Left renal pelvis (tissue), 4 donors: Measurements from ENCODE around the gene C19orf38. TPM values are rescaled to one million over a fixed set of nuclear protein-coding genes. Genes with fewer than 3 reads are reported as not detected.
"Not testable (repeated sequence)": the region's sequence is repeated elsewhere in the genome, so short reads cannot be mapped to it uniquely, and the experiment has no call there.

Experiments used
- DNase-seq, 4 donors: peaks; one replicate each; pipeline ENCODE4 v3.0.0-alpha.2; 2013; ENCODE audit warnings: low read depth in 4 of 4, low spot score in 3 of 4
- polyA plus RNA-seq, 4 donors: library from polyadenylated mRNA; unstranded; fragments of 120-200 nt; gene quantifications; one replicate each; pipeline ENCODE4 v1.2.1, GENCODE V29; 2013; ENCODE audit not compliant: insufficient read length in 4 of 4

The C19orf38 gene
- polyA plus RNA-seq, 4 donors: 1.9 to 4.7 (median 2.2) TPM

DNA sequence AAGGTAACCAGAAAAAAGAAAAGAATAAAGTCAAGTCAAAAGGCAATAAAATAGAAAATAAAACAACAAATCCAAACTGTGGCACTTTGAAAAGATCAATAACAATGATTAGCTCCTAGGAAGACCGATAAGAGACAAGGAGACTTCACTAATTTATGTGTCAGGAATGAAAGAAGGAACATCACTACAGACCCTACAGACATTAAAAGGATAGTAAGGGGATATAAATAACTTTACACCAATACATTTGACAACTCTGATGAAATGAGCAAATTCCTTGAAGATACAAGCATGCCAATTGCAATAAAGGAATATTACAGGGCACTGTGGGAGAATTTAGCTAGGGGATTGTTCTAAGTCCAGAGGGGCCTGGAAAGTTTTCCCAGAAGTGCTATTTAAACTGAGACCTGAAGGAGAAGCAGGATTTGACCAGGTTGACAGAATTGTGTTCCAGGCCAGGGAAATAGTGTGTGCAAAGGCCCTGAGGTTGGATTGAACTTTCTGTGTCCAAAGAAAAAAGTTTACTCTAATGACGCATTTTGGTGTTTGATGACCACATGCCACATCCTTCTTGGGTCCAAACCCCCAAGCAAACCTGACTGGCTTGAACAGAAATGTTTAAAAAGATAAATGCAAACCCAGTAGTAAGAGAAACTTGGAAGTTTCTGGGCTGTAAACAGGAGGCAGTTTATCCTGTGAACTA lies 1.6 kb upstream of the C19orf38 start:
- no peak for DNase-seq

DNA sequence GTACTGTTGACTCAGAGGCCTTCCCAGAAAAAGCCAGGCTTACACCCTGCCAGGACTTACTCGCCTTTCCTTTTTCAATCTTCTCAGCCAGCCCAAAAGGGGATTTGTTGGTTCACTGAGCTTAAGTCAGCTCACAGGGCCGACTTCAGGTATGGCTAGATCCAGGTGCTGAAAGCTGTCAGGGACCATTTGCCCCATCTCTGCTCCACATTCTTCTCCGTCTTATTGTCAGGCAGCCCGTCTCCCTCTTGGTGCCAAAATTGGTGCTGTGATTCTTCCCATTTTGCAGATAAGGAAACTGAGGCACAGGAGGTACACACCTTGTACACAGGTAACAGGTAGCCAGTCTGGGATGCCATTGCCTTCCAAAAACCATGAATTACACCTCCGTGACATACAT lies 2.4 kb downstream of the C19orf38 start:
- no peak for DNase-seq

DNA sequence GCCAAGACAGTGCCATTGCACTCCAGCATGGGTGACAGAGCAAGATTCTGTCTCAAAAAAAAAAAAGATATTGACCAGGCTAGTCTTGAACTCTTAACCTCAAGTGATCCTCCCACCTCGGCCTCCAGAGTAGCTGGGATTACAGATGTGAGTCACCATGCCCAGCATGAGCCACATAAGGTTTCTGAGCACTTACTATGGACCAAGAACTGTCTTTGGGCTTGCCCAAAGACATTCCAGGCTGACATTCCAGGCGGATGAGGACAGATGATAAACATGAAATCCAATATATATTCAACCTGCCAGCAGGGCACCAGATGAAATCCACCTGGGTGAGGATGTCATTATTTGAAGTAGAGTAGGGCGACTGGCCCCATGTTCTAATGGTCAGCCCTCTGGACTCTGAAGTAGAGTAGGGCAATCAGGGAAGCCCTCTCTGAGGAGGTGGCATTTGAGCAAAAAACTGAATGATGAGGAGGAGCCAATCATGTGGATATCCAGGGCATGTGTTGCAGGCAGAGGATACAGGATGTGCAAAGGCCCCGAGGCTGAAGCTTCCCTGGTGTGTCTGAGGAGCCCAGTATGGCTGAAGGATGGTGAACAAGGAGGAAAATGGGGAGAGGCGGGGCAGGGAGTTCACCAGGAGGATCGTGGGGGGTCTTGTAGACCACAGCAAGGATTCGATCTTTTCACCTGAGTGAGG lies 4.0 kb downstream of the C19orf38 start:
- DNase-seq: no peak

DNA sequence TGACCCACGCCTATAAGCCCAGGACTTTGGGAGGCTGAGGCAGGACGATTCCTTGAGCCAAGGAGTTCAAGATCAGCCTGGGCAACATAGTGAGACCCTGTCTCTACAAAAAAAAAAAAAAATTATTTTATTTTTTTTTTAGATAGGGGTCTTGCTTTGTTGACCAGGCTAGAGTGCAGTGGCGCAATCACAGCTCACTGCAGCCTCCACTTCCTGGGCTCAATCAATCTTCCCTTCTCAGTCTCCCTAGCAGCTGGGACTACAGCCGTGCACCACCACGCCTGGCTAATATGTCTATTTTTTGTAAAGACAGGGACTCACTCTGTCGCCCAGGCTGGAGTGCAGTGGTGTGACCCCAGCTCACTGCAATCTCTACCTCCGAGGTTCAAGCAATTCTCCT lies 4.7 kb downstream of the C19orf38 start:
- DNase-seq: no peak

DNA sequence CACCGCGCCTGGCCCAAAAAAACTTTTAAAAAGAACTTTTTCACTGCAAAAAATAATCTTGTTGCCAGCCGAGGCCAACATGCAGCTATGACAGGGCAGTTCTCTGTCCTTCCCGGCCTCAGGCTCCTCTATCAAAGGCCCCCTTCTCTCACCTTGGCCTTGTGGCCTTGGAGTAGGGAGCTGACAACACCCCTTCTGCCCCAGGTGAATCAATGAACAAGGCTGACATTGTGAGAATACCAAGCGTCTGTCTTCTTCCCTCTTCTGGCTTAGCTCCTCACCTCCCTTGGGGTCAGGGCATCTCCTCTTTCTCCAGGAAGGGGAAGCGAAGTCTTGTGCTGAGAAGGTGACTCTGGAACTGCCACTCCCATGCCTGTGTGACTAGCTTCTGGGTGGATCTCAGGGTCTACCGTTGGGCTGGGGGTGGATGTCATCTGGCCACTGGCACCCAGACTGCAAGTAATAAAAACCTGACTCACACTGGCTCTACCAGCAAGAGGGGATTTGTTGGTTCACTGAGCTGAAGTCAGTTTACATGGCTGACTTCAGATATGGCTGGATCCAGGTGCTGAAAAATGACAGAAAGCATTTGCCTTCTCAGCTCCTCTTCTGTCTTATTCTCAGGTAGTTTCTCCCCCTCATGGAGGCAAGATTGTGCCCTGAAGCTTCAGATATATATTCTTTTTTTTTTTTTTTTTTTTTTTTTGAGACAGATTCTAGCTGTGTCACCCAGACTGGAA lies 6.3 kb downstream of the C19orf38 start:
- no peak for DNase-seq

DNA sequence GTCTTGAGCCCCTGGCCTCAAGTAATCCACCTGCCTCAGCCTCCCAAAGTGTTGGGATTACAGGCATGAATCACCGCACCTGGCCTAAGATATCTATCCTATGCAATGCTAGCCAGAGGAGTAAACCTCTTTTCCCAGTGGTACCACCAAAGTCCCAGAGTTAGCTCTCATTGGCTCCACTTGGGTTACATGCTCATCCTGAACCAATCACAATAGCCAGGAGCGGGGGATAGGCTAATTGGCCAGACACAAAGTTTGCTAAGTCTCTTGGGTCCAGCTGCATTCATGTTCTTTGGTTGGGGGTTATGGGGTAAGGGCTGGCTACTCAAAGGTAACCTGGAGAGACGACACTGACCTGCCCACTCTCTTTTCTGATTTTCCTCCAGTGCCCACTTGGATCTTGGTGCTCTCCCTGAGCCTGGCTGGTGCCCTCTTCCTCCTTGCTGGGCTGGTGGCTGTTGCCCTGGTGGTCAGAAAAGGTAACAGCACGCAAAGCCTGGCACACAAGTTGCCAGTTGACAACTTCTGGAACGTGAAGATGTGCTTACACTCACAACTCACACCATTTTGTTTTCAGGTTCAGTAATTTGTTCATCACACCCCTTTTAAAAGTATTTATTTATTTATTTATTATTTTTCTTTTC lies 7.8 kb downstream of the C19orf38 start:
- DNase-seq: no peak

DNA sequence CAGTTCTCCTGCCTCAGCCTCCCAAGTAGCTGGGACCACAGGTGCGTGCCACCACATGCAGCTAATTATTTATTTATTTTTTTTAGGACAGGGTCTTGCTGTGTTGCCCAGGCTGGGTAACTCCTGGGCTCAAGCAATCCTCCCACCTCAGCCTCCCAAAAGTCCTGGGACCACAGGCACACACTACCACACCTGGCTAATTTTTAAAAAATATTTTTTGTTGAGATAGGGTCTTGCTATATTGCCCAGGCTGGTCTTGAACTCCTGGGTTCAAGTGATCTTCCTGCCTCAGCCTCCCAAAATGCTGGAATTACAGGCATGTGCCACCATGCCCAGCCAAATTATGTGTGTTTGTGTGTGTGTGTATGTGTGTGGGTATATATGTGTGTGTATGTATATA lies 8.7 kb downstream of the C19orf38 start:
- not testable (repeated sequence) for DNase-seq

DNA sequence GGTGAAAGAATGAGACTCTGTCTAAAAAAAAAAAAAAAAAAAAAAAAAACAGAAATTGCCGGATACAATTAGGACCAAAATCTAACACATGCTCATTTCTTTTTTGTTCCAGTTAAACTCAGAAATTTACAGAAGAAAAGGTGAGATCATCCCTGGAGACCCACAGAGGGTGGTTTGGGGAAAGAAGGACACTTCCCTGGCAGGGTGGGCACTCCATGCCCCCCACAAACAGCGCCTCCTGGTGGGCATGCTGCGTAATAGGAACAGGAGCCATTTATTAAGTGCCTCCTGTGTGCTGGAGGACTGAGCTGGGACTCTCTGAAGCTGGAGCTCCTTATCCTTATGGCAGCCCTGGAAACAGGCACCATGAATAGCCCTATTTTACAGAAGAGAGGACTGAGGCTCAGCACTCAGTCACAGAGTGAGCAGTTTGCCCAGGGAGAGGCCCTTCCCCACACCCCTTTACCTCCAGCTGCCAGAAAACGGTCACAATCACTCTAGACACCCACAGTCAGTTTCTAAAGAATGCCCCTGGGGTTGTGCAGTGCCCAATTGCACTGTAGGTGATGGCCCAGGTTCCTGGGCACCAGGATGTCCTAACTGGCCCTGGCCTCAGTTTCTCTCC lies 10.1 kb downstream of the C19orf38 start:
- no peak for DNase-seq

DNA sequence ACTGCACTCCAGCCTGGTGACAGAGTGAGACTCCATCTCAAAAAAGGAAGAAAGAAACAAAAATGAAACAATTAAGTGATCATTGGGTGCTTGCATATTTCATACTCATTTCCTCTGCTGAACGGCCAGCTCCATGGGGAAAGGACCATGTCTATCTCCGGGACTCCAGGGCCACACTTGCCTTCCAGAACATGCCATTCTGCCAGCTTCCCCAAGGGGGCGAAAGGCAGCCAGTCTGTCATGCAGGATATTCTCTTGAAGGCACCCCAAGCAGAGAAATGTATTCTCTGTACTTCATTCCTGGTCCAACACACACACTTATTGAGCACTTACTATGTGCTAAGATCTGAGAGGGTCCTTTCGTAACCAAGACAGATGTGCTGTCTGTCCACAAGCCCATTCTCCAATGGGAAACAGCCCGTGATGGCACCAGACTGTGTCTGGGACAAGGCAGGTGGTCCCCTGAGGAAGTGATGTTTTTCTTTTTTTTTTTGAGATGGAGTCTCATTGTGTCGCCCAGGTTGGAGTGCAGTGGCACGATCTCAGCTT lies 13.0 kb downstream of the C19orf38 start:
- DNase-seq: no peak

DNA sequence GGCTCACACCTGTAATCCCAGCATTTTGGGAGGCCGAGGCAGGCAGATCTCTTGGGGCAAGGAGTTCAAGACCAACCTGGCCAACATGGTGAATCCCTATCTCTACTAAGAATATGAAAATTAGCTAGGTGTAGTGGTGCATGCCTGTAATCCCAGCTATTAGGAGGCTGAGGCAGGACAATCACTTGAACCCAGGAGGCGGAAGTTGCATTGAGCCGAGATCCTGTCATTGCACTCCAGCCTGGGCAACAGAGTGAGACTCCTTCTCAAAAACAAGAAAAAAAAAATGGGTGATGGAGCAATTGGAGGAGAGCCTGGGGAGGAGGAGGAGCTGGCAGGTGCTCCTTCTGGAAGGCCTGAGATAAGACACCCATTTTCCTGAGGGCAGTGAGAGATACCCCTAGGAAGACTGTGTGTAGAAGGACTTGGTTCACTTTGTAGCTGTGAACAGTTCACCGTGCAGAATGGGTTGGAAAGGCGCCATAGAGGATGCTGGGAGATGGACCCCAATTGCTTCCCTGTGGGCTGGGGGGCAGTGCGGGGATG lies 14.4 kb downstream of the C19orf38 start:
- DNase-seq: no peak

DNA sequence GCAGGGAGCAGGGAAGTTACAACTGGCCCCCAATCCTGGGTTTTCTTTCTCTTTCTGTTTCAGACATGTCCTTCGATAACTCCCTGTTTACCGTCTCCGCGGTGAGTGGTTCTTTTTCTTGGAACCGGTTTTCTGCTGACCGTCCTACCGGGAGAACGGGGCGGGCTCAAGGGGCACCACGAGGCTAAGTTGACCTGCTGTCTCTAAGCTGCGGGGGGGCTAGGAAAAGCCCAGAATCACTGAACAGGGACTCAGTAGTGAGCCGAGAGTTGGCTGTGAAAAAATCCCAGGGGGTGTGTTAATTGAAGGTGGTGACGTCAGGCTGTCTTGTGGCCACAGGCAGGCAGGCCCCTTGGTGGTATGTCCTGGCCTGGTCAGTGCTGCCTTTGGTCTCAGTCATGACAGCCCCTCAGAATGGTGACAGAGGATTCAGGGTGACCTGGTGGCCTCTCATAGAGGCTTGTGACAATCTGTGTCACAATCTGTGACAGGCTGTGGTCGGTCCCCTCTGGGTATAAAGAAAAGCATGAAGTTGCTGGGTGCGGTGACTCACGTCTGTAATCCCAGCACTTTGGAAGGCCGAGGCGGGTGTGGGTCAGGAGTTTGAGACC lies 15.0 kb downstream of the C19orf38 start:
- no peak for DNase-seq

DNA sequence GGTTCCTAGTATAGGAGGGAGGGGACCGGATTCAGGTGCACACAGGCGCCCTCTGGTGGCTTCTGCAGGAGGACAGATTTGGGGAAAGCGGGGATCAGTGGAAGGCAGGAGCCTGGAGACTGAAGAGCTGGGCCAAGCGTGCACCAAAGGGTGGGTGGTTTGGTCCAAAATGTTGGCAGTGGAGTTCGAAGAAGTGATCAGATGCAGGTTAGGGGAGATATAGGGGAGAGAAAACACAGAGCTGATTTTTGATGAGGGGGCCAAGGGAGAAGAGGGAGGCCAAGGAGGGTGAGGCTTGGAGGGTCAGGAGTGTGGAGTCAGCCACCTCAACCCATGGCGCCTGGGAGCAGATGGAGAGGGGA lies 16.3 kb downstream of the C19orf38 start:
- peak in 1 of 4 donors; percentile 60 for DNase-seq

DNA sequence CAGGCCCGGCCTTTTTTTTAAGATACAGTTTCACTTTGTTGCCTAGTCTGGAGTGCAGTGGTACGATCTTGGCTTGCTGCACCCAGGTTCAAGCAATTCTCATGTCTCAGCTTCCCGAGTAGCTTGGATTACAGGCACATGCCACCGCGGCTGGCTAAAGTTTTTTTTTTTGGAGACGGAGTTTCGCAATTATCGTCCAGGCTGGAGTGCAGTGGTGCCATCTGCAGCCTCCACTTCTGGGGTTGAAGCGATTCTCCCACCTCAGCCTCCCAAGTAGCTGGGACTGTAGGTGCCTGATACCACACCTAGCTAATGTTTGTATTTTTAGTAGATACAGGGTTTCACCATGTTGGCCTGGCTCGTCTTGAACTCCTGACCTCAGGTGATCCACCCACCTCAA lies 18.3 kb downstream of the C19orf38 start:
- no peak for DNase-seq

DNA sequence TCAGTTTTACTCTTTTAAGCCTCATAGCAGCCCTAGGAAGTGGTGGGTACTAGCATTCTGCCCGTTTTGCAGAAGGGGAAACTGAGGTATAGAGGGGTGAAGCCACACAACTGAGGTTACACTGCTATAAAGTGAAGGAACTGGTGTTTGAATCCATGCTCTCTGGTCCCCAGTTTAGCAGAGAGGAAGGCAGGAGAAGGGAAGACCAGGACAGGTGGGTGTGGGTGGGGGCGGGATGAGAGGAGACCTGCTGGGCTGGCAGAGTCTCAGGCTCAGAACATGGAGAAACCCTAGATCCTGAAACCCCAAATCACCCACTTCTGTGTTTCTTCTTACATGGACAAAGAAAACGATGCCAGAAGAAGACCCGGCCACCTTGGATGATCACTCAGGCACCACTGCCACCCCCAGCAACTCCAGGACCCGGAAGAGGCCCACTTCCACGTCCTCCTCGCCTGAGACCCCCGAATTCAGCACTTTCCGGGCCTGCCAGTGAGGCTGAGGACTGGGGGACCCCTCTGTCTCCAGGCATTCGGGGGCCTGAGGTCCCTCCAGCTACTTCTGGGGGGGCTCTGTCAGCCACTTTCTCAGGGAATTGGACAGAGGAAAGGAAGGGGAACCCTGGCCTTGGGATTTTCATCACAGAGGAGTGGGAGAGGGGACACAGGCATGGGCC lies 20.8 kb downstream of the C19orf38 start:
- DNase-seq: no peak

DNA sequence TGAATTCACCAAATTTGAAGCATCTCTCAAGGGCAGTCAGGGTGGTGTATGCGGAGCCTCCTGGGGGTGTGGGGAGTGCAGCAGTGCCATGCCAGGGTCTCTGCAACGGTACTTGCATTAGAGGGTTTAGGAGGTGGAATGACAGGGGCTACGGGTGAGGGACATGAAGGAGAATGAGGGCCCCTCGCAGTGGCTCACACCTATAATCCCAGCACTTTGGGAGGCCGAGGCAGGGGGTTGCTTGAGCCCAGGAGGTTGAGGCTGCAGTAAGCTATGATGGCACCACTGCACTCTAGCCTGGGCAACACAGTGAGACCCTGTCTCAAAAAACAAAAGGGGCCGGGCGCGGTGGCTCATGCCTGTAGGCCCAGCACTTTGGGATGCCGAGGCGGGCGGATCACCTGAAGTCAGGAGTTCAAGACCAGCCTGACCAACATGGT lies 21.7 kb downstream of the C19orf38 start:
- DNase-seq: not testable (repeated sequence)

DNA sequence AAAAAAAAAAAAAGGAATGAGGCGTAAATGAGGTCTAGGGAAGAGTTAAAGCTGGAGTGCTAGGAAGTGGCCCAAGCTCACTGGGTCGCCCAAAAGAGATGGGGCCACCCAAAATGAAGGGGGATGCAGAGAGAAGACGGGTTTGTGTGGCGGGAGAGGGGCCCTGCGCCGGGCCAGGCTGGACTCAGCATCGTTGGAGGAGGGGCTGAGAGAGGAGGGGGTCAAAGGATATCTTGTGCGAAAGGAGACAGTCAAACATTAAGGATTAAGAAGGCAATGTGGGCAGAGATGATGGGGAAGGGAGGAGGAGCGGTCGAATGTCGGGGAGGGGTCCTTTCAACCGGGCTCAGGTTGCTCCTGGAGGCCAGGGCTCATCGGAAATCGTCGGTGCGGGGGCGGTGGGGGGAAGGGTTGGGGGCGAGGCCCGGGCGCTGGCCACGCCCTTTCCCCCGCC lies 22.3 kb downstream of the C19orf38 start:
- DNase-seq: no peak

DNA sequence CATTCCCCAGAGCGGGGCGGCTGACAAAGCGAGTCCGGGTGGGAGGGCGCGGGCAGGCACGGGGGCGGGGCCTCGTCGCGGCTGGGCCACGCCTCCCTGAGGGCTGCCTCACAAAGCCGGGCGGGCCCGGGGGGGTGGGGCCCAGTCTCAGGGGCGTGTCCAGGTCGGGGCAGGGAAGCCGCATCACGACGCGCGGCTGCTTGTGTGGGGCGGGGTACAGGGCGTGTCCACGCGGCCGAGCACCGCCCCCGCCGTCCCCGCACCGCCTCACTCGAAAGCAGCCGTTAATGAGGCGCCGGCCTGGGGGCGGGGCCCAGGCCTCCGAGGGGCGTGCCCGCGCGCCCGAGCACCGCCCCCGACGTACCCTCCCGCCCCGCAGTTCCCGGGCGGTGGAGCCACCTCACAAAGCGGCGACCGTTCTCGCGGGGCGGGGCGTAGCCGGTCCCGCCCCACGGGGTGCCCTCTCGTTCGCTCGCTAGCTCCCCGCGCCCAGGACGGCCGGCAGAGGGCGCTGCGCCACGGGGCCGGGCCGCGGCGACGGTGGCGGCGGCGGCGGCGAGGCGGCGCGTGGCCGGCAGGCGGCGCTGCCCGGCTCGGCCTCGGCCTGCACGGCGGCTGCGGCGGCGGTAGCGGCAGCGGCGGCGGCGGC lies 22.9 kb downstream of the C19orf38 start, which contains the start of gene CARM1:
Gene CARM1, plus strand, starts transcription at position 599 of the 649 bp plus-strand sequence. CDS start 150 bp downstream, outside the sequence.
- DNase-seq: peak; percentile 90 to 96 (median 94)
